Measurements from ENCODE around the gene HCN3. TPM values are rescaled to one million over a fixed set of nuclear protein-coding genes. Genes with fewer than 3 reads are reported as not detected.
"Not testable (repeated sequence)": the region's sequence is repeated elsewhere in the genome, so short reads cannot be mapped to it uniquely, and the experiment has no call there.

HCN3 gene
- total RNA-seq (ENCODE audit: low replicate concordance): 0.08 and 1.4 TPM in 2 replicates

- DNase-seq (ENCODE audit: low read depth): peak; percentile 95
- peak within 1 kb of the TSS; percentile 77 for H3K4me3 ChIP-seq (ENCODE audit: low read depth, low read length)
- peak; percentile 23 for TF ChIP-seq CTCF (IDR thresholded peaks at IDR 0.05; ENCODE audit: insufficient read depth, low read length)
Observed at GRCh38 chr1:155277070-155277901, at the start of gene HCN3. Gene HCN3 (plus strand): TSS chr1:155277463. CDS start chr1:155277591, 128 bp downstream.

GRCh38 chr1:155228096-155228427 is 49.2 kb upstream of the HCN3 start:
- DNase-seq (ENCODE audit: low read depth): no peak
- TF ChIP-seq CTCF (IDR thresholded peaks at IDR 0.05; ENCODE audit: insufficient read depth, low read length): no peak
- H3K4me3 ChIP-seq (ENCODE audit: low read depth, low read length): peak overlapping the region; percentile 55

- DNase-seq (ENCODE audit: low read depth); H3K4me3 ChIP-seq (ENCODE audit: low read depth, low read length): not testable (repeated sequence)
Observed at GRCh38 chr1:155231302-155231701, 46.0 kb upstream of the HCN3 start.

- not testable (repeated sequence) for H3K4me3 ChIP-seq (ENCODE audit: low read depth, low read length)
- peak; percentile 81 for DNase-seq (ENCODE audit: low read depth)
Observed at GRCh38 chr1:155232001-155232978, 45.0 kb upstream of the HCN3 start.

- not testable (repeated sequence) for H3K4me3 ChIP-seq (ENCODE audit: low read depth, low read length); DNase-seq (ENCODE audit: low read depth)
Observed at GRCh38 chr1:155233502-155233901, 43.8 kb upstream of the HCN3 start.

GRCh38 chr1:155235375-155235774 is 41.9 kb upstream of the HCN3 start:
- not testable (repeated sequence) for H3K4me3 ChIP-seq (ENCODE audit: low read depth, low read length); DNase-seq (ENCODE audit: low read depth)

GRCh38 chr1:155236451-155236850 is 40.8 kb upstream of the HCN3 start:
- no peak overlapping the region for H3K4me3 ChIP-seq (ENCODE audit: low read depth, low read length)
- no peak for DNase-seq (ENCODE audit: low read depth)
- no peak for TF ChIP-seq CTCF (IDR thresholded peaks at IDR 0.05; ENCODE audit: insufficient read depth, low read length)

GRCh38 chr1:155241069-155241679 is 36.1 kb upstream of the HCN3 start:
- H3K4me3 ChIP-seq (ENCODE audit: low read depth, low read length): peak overlapping the region; percentile 65
- peak; percentile 88 for DNase-seq (ENCODE audit: low read depth)
- no peak for TF ChIP-seq CTCF (IDR thresholded peaks at IDR 0.05; ENCODE audit: insufficient read depth, low read length)

Measured in fibroblast of the aortic adventitia (primary cell).